IPS DF 6.9 (cell line): ENCODE data around the gene EBLN1.

ENCODE experiments used
- DNase-seq: peaks from one replicate; pipeline ENCODE4 v3.0.0-alpha.2; 2013; ENCODE audit warnings: low read depth, low spot score
- H3K27ac ChIP-seq: one replicate; pipeline ENCODE4 v1.5.1; 2013; ENCODE audit warnings: low read length, control low read depth
- H3K27me3 ChIP-seq: 2 replicates; pipeline ENCODE4 v1.6.1; 2013; ENCODE audit warnings: mild to moderate bottlenecking, low read length; ENCODE audit not compliant: control insufficient read depth, insufficient read depth
- H3K36me3 ChIP-seq: 2 replicates; pipeline ENCODE4 v1.6.1; 2013; ENCODE audit warnings: low read length; ENCODE audit not compliant: control insufficient read depth, insufficient read depth
- H3K4me1 ChIP-seq: 2 replicates; pipeline ENCODE4 v1.6.1; 2013; ENCODE audit warnings: low read length; ENCODE audit not compliant: control insufficient read depth, insufficient read depth
- H3K4me3 ChIP-seq: 2 replicates; pipeline ENCODE4 v1.5.1; 2013; ENCODE audit warnings: mild to moderate bottlenecking, low read length
- H3K9me3 ChIP-seq: 2 replicates; pipeline ENCODE4 v1.6.1; 2013; ENCODE audit warnings: low read length, inconsistent platforms; ENCODE audit not compliant: control insufficient read depth, insufficient read depth
- WGBS: extraction: QIAGEN DNeasy Blood & Tissue Kit; methylation state at CpG from one replicate; pipeline ENCODE4 v1.1.7; 2013; ENCODE audit warnings: mixed read lengths, missing lambda C conversion rate; ENCODE audit not compliant: insufficient read length, insufficient coverage; 5-methylcytosine and 5-hydroxymethylcytosine counted together

Gene EBLN1

DNA sequence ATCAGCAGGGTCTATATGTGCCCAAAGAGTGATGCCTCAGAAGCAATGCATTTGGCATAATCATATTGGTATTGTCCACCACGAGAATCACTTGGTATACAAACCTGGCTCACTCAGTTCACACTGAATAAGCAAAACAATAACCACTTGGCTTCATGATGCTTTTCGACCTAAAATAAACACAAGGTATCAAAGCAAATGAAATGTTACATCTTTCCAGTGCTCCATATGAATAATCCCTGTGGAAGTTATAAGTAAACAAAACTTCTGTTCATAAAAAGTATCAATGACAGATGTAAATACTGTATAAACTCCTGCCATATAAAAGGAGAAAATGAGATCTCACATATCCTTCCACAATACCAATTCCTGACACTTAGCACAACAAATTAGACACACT is 29.8 kb upstream of the EBLN1 start:
- no peaks in the 10 kb centered on the region for H3K9me3 ChIP-seq
- DNase-seq, result no peak
- H3K27me3 ChIP-seq, result peaks cover 6% of the 10 kb centered on the region
- no peak overlapping the region for H3K4me3 ChIP-seq
- no peak overlapping the region for H3K27ac ChIP-seq
- H3K36me3 ChIP-seq, result no peaks in the 10 kb centered on the region
- no CpG with 5 or more reads among the region's 2 CpGs for WGBS
- no peaks in the 10 kb centered on the region for H3K4me1 ChIP-seq

DNA sequence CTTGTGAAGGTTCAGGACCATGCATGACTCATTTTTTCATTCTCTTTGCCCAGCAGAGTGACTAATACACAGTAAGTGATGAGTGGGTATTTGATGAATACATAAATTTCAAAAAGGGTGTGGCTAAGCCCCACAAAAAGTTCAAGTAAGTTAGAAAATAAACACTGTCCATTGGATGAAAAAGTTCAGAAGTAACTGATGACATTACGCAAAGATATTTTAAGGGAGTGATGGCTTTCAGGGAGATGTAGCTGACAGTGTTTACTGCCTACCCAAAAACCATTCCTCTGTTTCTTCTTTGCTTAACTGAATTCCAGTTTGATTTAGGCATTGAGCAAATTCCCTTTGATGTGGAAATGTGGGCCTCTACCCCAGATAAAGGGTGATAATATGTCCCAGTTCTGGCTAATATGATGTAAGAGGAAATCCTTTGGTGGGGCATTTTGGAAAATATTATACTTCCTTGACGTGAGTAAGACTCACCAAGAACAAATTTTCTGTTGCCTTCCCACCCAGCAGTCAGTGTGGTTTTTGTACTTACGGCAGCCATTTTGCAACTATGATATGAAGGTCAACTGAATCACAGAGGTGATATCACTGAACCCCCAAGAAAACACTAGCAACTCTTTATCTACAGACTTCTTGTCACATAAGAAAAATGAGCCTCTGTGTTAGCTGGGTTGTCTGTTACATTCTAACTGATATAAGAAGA is 29.0 kb upstream of the EBLN1 start:
- Histone ChIP-seq H3K27me3 (peaks cover 4% of the 10 kb centered on the region), H3K36me3 (no peaks in the 10 kb centered on the region), H3K27ac (no peak overlapping the region), H3K9me3 (no peaks in the 10 kb centered on the region), H3K4me1 (no peaks in the 10 kb centered on the region), H3K4me3 (no peak overlapping the region)
- DNase-seq, result no peak
- WGBS, result no CpG with 5 or more reads among the region's 3 CpGs

DNA sequence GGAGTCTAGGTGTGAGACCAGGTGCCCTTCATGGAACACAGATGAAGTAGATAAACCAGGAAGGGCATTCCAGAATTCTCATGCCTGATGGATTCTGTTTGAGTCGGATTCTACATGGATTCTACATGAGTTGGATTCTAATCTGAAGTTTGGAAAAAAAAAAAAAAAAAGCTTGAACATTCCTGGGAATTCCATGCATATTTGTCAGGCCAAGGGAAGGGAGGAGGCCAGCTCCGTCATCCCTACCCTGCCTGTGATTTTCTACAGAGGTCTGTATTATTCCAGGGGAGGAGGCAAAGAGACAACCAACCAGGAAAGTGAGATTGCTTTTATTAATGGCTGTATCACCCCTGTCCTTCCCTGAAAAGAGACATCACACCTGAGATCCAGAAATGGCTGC is 27.8 kb upstream of the EBLN1 start:
- DNase-seq, result no peak
- no peak overlapping the region for H3K27ac ChIP-seq
- H3K36me3 ChIP-seq, result no peaks in the 10 kb centered on the region
- H3K4me3 ChIP-seq, result no peak overlapping the region
- no peaks in the 10 kb centered on the region for H3K9me3 ChIP-seq
- H3K4me1 ChIP-seq, result no peaks in the 10 kb centered on the region
- no peaks in the 10 kb centered on the region for H3K27me3 ChIP-seq
- no CpG with 5 or more reads among the region's 2 CpGs for WGBS

DNA sequence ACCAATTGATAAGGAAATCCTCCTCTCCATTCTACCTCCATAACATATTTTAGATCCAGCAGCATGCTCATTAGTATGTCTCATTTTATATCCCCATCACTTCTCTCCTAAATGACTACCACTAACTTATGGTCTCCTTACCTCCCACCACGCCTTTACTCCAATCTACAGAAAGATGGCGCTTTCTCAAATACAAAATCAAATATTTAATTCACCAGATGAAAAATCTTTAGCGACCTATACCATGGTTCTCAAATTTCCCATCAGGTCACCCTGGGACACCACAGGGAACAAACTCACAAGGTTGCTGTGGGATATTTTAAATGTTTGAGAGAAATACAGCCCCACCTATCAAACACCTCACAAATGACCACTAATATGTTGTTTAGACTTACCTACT is 27.0 kb upstream of the EBLN1 start:
- Histone ChIP-seq H3K4me1 (no peaks in the 10 kb centered on the region), H3K9me3 (no peaks in the 10 kb centered on the region), H3K27ac (no peak overlapping the region), H3K4me3 (no peak overlapping the region), H3K27me3 (no peaks in the 10 kb centered on the region), H3K36me3 (no peaks in the 10 kb centered on the region)
- WGBS, result 100% methylated on average over 3 of the region's 3 CpGs
- no peak for DNase-seq

DNA sequence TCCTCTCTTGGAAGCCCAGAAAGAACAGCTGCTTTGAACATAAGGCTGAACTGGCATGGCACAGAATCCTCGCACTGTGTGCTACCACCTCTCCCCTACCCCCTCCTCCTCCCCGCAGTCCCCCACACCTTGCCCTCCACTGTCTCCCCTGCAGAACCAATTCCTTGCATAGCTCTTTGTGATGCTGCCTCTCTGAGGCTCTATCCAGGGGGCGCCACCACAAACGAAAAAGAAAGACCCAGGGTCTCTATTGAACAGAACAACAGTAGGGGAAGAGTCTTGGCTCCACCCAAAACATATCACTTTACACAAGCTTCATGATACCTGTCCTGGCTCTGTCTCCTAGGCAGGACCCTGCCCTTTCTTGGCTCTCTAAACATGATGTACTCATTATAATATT is 26.2 kb upstream of the EBLN1 start:
- WGBS, result no CpG with 5 or more reads among the region's 4 CpGs
- H3K27me3 ChIP-seq, result no peaks in the 10 kb centered on the region
- no peaks in the 10 kb centered on the region for H3K9me3 ChIP-seq
- DNase-seq, result no peak
- no peak overlapping the region for H3K27ac ChIP-seq
- H3K4me3 ChIP-seq, result no peak overlapping the region
- H3K36me3 ChIP-seq, result no peaks in the 10 kb centered on the region
- no peaks in the 10 kb centered on the region for H3K4me1 ChIP-seq

DNA sequence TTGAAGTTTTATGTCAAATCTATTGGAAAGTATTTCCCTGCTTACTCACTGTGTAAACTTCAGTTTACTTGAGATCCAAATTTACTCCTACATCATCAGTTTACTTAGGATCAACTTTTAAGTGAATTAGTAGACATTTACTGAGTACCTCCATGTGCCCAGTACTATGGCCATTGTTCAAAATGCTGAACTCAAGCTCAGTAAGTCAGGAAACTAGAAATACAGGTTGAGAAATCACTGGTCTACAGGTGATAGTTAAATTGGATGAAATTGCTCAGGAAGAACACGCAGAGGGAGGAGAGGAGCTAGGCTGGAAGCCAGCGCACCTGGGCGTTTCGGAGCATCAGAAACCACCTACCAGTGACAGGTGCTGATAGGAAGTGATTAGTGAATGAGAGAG is 25.5 kb upstream of the EBLN1 start:
- no peaks in the 10 kb centered on the region for H3K36me3 ChIP-seq
- H3K9me3 ChIP-seq, result no peaks in the 10 kb centered on the region
- no peak overlapping the region for H3K27ac ChIP-seq
- WGBS, result no CpG with 5 or more reads among the region's 4 CpGs
- no peak overlapping the region for H3K4me3 ChIP-seq
- no peaks in the 10 kb centered on the region for H3K4me1 ChIP-seq
- H3K27me3 ChIP-seq, result no peaks in the 10 kb centered on the region
- no peak for DNase-seq

DNA sequence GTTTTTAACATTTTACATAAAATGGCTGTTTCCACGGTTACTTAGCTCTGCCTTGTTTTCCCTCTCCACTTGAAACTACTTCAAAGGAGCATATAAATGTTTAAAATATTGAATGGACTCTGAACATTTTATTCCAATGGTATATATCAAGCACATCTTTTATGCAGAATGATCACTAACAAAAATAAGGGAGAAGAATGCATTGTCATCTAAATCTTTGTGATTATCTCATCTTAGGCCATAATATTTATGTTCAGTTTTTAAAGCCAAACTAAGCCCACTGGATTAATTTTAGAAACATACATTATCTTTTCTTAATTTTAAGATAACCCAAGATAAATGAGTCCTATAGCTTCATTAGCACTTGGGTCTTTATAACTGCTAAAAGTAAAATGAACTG is 13.4 kb upstream of the EBLN1 start:
- Histone ChIP-seq H3K4me3 (no peak overlapping the region), H3K9me3 (no peaks in the 10 kb centered on the region), H3K27me3 (no peaks in the 10 kb centered on the region), H3K27ac (no peak overlapping the region), H3K36me3 (no peaks in the 10 kb centered on the region), H3K4me1 (0 out of 2 replicates have a peak, but pooled peaks cover 2% of the 10 kb centered on the region)
- no peak for DNase-seq
- WGBS, result no CpG with 5 or more reads among the region's 1 CpG

DNA sequence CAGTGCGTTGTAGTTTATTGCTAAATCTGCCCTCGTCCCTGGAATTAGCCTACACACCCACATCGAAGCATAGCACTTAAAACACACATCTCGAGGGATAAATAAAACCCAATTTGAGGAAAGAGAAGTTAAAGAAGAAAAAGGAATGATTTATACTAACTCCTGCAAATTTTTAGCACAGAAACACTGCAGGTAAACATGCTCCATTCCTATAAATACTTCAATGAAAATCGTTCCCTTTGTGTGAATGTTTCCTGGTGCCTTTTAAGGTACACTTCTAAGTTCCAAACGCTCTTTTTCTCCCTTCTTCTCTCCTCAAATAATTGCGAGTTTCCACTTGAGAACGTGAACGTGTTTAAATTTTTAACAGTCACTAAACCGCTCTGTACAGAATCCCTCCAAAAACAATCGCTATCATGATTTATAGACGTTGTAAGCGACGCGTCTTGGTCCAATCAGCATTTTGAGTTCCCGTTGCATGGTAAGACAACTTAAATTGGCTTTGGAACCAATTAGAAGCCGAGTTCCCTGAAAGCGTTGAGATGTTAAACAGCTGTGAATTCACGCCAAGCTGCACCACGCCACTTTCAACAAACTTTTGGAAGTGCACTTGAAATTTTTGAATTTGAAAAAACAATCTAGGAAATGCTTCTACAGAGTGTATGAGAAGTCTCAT is 12.5 kb upstream of the EBLN1 start:
- DNase-seq, result no peak
- Histone ChIP-seq H3K4me3 (peak overlapping the region; percentile 93; the same call in 1 of the 2 replicates), H3K36me3 (no peaks in the 10 kb centered on the region), H3K27ac (no peak overlapping the region), H3K27me3 (no peaks in the 10 kb centered on the region), H3K9me3 (no peaks in the 10 kb centered on the region), H3K4me1 (0 out of 2 replicates have a peak, but pooled peaks cover 2% of the 10 kb centered on the region)
- WGBS, result no CpG with 5 or more reads among the region's 20 CpGs

DNA sequence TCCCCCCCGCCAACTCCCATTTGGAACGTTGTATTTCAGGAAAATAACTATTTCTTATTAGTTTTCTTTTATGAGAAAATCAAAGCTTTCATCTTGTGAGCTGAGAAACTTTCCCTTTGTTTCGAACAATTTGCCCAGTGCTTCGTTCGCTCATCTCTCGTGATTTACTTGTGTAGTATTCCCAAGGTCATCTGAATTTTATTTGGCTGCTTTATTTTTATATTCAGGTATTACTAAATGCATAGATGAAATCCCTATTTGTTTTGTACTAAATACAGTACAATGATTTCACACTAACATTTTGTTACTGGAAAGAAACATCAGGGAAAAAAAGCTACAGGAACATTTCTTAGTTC is 12.0 kb upstream of the EBLN1 start:
- no peaks in the 10 kb centered on the region for H3K36me3 ChIP-seq
- no peaks in the 10 kb centered on the region for H3K9me3 ChIP-seq
- DNase-seq, result no peak
- H3K4me1 ChIP-seq, result 0 out of 2 replicates have a peak, but pooled peaks cover 2% of the 10 kb centered on the region
- no peaks in the 10 kb centered on the region for H3K27me3 ChIP-seq
- peak overlapping the region; percentile 93; the same call in 1 of the 2 replicates for H3K4me3 ChIP-seq
- WGBS, result no CpG with 5 or more reads among the region's 6 CpGs
- H3K27ac ChIP-seq, result no peak overlapping the region

DNA sequence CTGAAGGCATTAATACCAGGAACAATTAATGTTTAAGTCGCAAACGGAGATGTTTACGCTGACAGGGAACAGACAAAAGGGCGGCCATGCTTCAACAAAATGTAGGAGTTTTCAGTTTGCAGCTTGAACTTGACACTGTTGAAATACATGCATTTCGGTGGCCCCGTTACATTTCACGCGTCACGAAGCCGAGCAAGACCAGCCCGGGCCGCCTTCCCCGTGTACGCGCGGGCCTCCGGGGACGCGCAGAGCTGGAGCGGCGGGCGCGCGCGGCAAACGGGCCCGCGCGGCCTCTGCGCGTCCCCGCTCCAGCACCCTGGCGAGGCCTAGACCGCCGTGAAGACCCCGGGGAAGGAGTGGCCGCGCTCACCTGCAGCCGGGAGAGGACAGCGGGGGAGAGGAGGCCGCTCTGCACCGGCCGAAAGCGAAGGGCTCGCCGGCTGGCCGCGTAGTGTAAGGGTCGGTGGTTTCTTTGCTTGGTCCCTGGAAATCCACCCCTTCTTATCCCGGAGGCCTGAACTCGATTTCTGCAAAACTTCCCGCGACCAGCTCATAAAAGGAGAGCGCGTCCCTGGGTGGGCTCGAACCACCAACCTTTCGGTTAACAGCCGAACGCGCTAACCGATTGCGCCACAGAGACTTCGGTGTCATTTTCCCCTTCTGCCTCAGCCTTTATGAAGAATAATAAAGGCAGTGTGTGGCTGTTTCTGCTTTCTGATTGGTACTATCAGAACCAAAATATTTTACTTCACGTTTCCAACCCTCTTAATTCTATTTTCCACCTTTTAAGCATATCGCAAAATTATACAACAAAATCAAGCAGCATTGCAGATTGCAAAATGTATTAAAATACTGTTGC is 11.4 kb upstream of the EBLN1 start:
- Histone ChIP-seq H3K4me3 (peak overlapping the region; percentile 93; the same call in 1 of the 2 replicates), H3K27me3 (no peaks in the 10 kb centered on the region), H3K27ac (no peak overlapping the region), H3K36me3 (no peaks in the 10 kb centered on the region), H3K9me3 (no peaks in the 10 kb centered on the region), H3K4me1 (0 out of 2 replicates have a peak, but pooled peaks cover 2% of the 10 kb centered on the region)
- peak; percentile 77 for DNase-seq
- WGBS, result no CpG with 5 or more reads among the region's 65 CpGs
